Measurements from ENCODE around the gene ZNF784. TPM values are rescaled to one million over a fixed set of nuclear protein-coding genes. Genes with fewer than 3 reads are reported as not detected.

Gene ZNF784
- total and polyA plus RNA-seq, 2 donors (not counting 1 experiment from before 2014, with no cell fraction given) = 1.6 to 5.6 TPM

GRCh38 chr19:55605637-55606470 lies 18.5 kb downstream of the ZNF784 start, which contains the start of gene ZNF865:
Gene ZNF865, plus strand, starts transcription at chr19:55605647. Its CDS starts 7,972 bp downstream, at chr19:55613619.
- Histone ChIP-seq H3K4me3 (replicated peaks in 1 of 4; ENCODE audit: control extremely low read depth in 1 of 4, insufficient read depth in 1 of 4, low read depth in 3 of 4, low read length in 4 of 4) (peak within 1 kb of the TSS; percentile 90 to 95 (median 93)), H3K9me3 (ENCODE audit: control insufficient read depth, insufficient read depth, low read depth, low read length) (no peaks in the 10 kb centered on the region), H3K79me2 (ENCODE audit: control insufficient read depth, insufficient read depth, low read length) (peaks cover 33% of the 10 kb centered on the region), H4K20me1 (ENCODE audit: control insufficient read depth, extremely low read depth, insufficient read depth, low read length) (no peaks in the 10 kb centered on the region), H3K27me3 (ENCODE audit: control insufficient read depth, insufficient read depth, low read length) (no peaks in the 10 kb centered on the region), H3K27ac (ENCODE audit: insufficient read depth, low read length) (peak within 1 kb of the TSS; percentile 93), H3K4me1 (ENCODE audit: control insufficient read depth, extremely low read depth, insufficient read depth, low read length) (peaks cover 10% of the 10 kb centered on the region), H3K4me2 (ENCODE audit: extremely low read depth, insufficient read depth, low read length) (peak within 1 kb of the TSS; percentile 100), H3K9ac (ENCODE audit: insufficient read depth, low read length) (peak within 1 kb of the TSS; percentile 89), H2AFZ (ENCODE audit: low read length) (peak within 1 kb of the TSS; percentile 12), H3K36me3 (ENCODE audit: control insufficient read depth, insufficient read depth, low read length) (peaks cover 2% of the 10 kb centered on the region)
- DNase-seq (ENCODE audit: low read depth in 2 of 2) = peak; percentile 84 to 87
- no peak for TF ChIP-seq EZH2 (IDR thresholded peaks at IDR 0.05; ENCODE audit: low read length, missing control alignments)
- TF ChIP-seq CTCF (conservative IDR thresholded peaks at IDR 0.05 in 1 of 2, IDR thresholded peaks at IDR 0.05 in 1 of 2; ENCODE audit: low read depth in 1 of 2, low read length in 2 of 2) = peak; percentile 75 to 88

- peak overlapping the region in 3 of 4 experiments; percentile 19 to 95 (median 57) for H3K4me3 ChIP-seq (replicated peaks in 1 of 4; ENCODE audit: control extremely low read depth in 1 of 4, insufficient read depth in 1 of 4, low read depth in 3 of 4, low read length in 4 of 4)
- peak overlapping the region; percentile 12 for H2AFZ ChIP-seq (ENCODE audit: low read length)
- H3K9ac ChIP-seq (ENCODE audit: insufficient read depth, low read length) = peak overlapping the region; percentile 54
- no peaks in the 10 kb centered on the region for H4K20me1 ChIP-seq (ENCODE audit: control insufficient read depth, extremely low read depth, insufficient read depth, low read length)
- H3K4me2 ChIP-seq (ENCODE audit: extremely low read depth, insufficient read depth, low read length) = peak overlapping the region; percentile 40
- peaks cover 2% of the 10 kb centered on the region for H3K36me3 ChIP-seq (ENCODE audit: control insufficient read depth, insufficient read depth, low read length)
- no peaks in the 10 kb centered on the region for H3K27me3 ChIP-seq (ENCODE audit: control insufficient read depth, insufficient read depth, low read length)
- TF ChIP-seq EZH2 (IDR thresholded peaks at IDR 0.05; ENCODE audit: low read length, missing control alignments) (no peak), CTCF (conservative IDR thresholded peaks at IDR 0.05 in 1 of 2, IDR thresholded peaks at IDR 0.05 in 1 of 2; ENCODE audit: low read depth in 1 of 2, low read length in 2 of 2) (no peak)
- no peaks in the 10 kb centered on the region for H3K9me3 ChIP-seq (ENCODE audit: control insufficient read depth, insufficient read depth, low read depth, low read length)
- peaks cover 32% of the 10 kb centered on the region for H3K79me2 ChIP-seq (ENCODE audit: control insufficient read depth, insufficient read depth, low read length)
- peak overlapping the region; percentile 59 for H3K27ac ChIP-seq (ENCODE audit: insufficient read depth, low read length)
- peak; percentile 92 to 97 for DNase-seq (ENCODE audit: low read depth in 2 of 2)
- peaks cover 10% of the 10 kb centered on the region for H3K4me1 ChIP-seq (ENCODE audit: control insufficient read depth, extremely low read depth, insufficient read depth, low read length)
These were observed 19.1 kb downstream of the ZNF784 start for GRCh38 chr19:55605207-55605636.

GRCh38 chr19:55603581-55604292 lies 20.6 kb downstream of the ZNF784 start:
- H4K20me1 ChIP-seq (ENCODE audit: control insufficient read depth, extremely low read depth, insufficient read depth, low read length) = no peaks in the 10 kb centered on the region
- no peak overlapping the region for H3K27ac ChIP-seq (ENCODE audit: insufficient read depth, low read length)
- H3K9me3 ChIP-seq (ENCODE audit: control insufficient read depth, insufficient read depth, low read depth, low read length) = no peaks in the 10 kb centered on the region
- TF ChIP-seq EZH2 (IDR thresholded peaks at IDR 0.05; ENCODE audit: low read length, missing control alignments) (no peak), CTCF (conservative IDR thresholded peaks at IDR 0.05 in 1 of 2, IDR thresholded peaks at IDR 0.05 in 1 of 2; ENCODE audit: low read depth in 1 of 2, low read length in 2 of 2) (no peak)
- no peak overlapping the region for H3K9ac ChIP-seq (ENCODE audit: insufficient read depth, low read length)
- H3K4me3 ChIP-seq (replicated peaks in 1 of 4; ENCODE audit: control extremely low read depth in 1 of 4, insufficient read depth in 1 of 4, low read depth in 3 of 4, low read length in 4 of 4) = no peak overlapping the region
- DNase-seq (ENCODE audit: low read depth in 2 of 2) = no peak
- peaks cover 30% of the 10 kb centered on the region for H3K79me2 ChIP-seq (ENCODE audit: control insufficient read depth, insufficient read depth, low read length)
- H2AFZ ChIP-seq (ENCODE audit: low read length) = no peak overlapping the region
- peaks cover 10% of the 10 kb centered on the region for H3K4me1 ChIP-seq (ENCODE audit: control insufficient read depth, extremely low read depth, insufficient read depth, low read length)
- H3K36me3 ChIP-seq (ENCODE audit: control insufficient read depth, insufficient read depth, low read length) = peaks cover 2% of the 10 kb centered on the region
- no peak overlapping the region for H3K4me2 ChIP-seq (ENCODE audit: extremely low read depth, insufficient read depth, low read length)
- no peaks in the 10 kb centered on the region for H3K27me3 ChIP-seq (ENCODE audit: control insufficient read depth, insufficient read depth, low read length)

Measured in fibroblast of lung (primary cell).